Islet of Langerhans (tissue), 1 donor: ENCODE measurements around the gene HCFC1.

Experiments
- FAIRE-seq: peaks from one replicate; lab custom pipeline; 2011; peaks lifted over from hg19 to GRCh38; lab: Jason Lieb, UNC

HCFC1 gene

GRCh38 chrX:153922932-153923857 is 48.4 kb downstream of the HCFC1 start:
- FAIRE-seq = no peak

GRCh38 chrX:153921511-153922446 is 49.8 kb downstream of the HCFC1 start:
- no peak for FAIRE-seq

- FAIRE-seq = no peak
These were observed 50.5 kb downstream of the HCFC1 start for GRCh38 chrX:153921070-153921469.

GRCh38 chrX:153920546-153920945 is 51.1 kb downstream of the HCFC1 start:
- no peak for FAIRE-seq

GRCh38 chrX:153919281-153919680 is 52.3 kb downstream of the HCFC1 start:
- no peak for FAIRE-seq

- no peak for FAIRE-seq
These were observed 53.7 kb downstream of the HCFC1 start for GRCh38 chrX:153917869-153918268.

- no peak for FAIRE-seq
These were observed 57.9 kb downstream of the HCFC1 start for GRCh38 chrX:153913701-153914100.

GRCh38 chrX:153913211-153913610 is 58.4 kb downstream of the HCFC1 start:
- no peak for FAIRE-seq

- no peak for FAIRE-seq
These were observed 59.8 kb downstream of the HCFC1 start for GRCh38 chrX:153911798-153912197.

- no peak for FAIRE-seq
These were observed 61.2 kb downstream of the HCFC1 start for GRCh38 chrX:153910446-153910845.

GRCh38 chrX:153909980-153910360 is 61.6 kb downstream of the HCFC1 start:
- FAIRE-seq = no peak

- FAIRE-seq = no peak
These were observed 62.3 kb downstream of the HCFC1 start for GRCh38 chrX:153909024-153909979.

GRCh38 chrX:153908219-153908860 is 63.3 kb downstream of the HCFC1 start:
- no peak for FAIRE-seq

- FAIRE-seq = no peak
These were observed 64.2 kb downstream of the HCFC1 start for GRCh38 chrX:153907456-153907855.

GRCh38 chrX:153906126-153906917 is 65.3 kb downstream of the HCFC1 start:
- no peak for FAIRE-seq

- no peak for FAIRE-seq
These were observed 66.0 kb downstream of the HCFC1 start for GRCh38 chrX:153905481-153906095.

GRCh38 chrX:153903991-153904957 is 67.3 kb downstream of the HCFC1 start, which contains the start of gene AVPR2:
Gene AVPR2 (plus strand): TSS chrX:153904673. CDS start chrX:153905146, 473 bp downstream.
- no peak for FAIRE-seq

- FAIRE-seq = no peak
These were observed 68.2 kb downstream of the HCFC1 start for GRCh38 chrX:153903238-153903980.
